Progenitor cell of endocrine pancreas (in vitro differentiated cells): ENCODE measurements around the gene ATXN2L. TPM values are rescaled to one million over a fixed set of nuclear protein-coding genes. Genes with fewer than 3 reads are reported as not detected.

Source experiments
- DNase-seq: peaks from one replicate; pipeline ENCODE4 v3.0.0; 2021; ENCODE audit warnings: low spot score; ENCODE audit not compliant: unreplicated experiment
- H3K27ac Mint-ChIP-seq: 2 replicates; pipeline ENCODE4 v1.8.0; 2021; ENCODE audit warnings: mild to moderate bottlenecking, moderate library complexity, mixed read lengths
- H3K27me3 Mint-ChIP-seq: 2 replicates; pipeline ENCODE4 v1.8.0; 2021; ENCODE audit warnings: mixed read lengths
- H3K36me3 Mint-ChIP-seq: 2 replicates; pipeline ENCODE4 v1.8.0; 2022; ENCODE audit warnings: mixed read lengths; ENCODE audit not compliant: insufficient read depth
- H3K4me1 Mint-ChIP-seq: 2 replicates; pipeline ENCODE4 v1.8.0; 2021; ENCODE audit warnings: low read depth, mixed read lengths
- H3K4me3 Mint-ChIP-seq: 2 replicates; pipeline ENCODE4 v1.8.0; 2021; ENCODE audit warnings: low read depth, mild to moderate bottlenecking, moderate library complexity, mixed read lengths
- H3K9me3 Mint-ChIP-seq: 2 replicates; pipeline ENCODE4 v1.8.0; 2021; ENCODE audit warnings: low read depth, mixed read lengths
- total RNA-seq: library from RNA; stranded (reverse); gene quantifications from 2 replicates; pipeline ENCODE4 v1.2.1, GENCODE V29; 2021
- TF ChIP-seq, protein P1 (sequence below): fragments of 200-600 bp; sonication (generic); IDR thresholded peaks from one replicate; pipeline ENCODE4 v1.5.0; 2021; ENCODE audit warnings: antibody characterized with exemption, mild to moderate bottlenecking; ENCODE audit not compliant: unreplicated experiment

ATXN2L gene
- total RNA-seq, 1 donor from 2014 or later: 248 TPM

DNA sequence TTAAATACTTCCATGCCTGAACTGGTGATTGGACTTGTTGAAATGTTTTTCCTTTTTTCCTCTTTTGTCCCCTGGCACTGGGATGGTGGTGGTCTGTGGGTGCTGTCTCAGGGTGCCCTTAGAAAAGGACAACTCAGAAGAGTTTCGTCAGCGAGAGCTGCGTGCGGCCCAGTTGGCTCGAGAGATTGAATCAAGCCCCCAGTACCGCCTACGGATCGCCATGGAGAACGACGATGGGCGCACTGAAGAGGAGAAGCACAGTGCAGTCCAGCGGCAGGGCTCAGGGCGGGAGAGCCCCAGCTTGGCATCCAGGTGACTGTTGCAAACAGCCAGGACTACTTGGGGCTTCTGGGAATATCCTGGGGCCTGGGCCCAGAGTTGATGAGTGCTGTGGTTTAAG, 6.9 kb downstream of the ATXN2L start:
- H3K27me3 Mint-ChIP-seq: no peaks in the 10 kb centered on the region
- no peak overlapping the region for H3K4me3 Mint-ChIP-seq
- peaks cover 16% of the 10 kb centered on the region for H3K4me1 Mint-ChIP-seq
- TF ChIP-seq, protein P1, sequence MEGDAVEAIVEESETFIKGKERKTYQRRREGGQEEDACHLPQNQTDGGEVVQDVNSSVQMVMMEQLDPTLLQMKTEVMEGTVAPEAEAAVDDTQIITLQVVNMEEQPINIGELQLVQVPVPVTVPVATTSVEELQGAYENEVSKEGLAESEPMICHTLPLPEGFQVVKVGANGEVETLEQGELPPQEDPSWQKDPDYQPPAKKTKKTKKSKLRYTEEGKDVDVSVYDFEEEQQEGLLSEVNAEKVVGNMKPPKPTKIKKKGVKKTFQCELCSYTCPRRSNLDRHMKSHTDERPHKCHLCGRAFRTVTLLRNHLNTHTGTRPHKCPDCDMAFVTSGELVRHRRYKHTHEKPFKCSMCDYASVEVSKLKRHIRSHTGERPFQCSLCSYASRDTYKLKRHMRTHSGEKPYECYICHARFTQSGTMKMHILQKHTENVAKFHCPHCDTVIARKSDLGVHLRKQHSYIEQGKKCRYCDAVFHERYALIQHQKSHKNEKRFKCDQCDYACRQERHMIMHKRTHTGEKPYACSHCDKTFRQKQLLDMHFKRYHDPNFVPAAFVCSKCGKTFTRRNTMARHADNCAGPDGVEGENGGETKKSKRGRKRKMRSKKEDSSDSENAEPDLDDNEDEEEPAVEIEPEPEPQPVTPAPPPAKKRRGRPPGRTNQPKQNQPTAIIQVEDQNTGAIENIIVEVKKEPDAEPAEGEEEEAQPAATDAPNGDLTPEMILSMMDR: no peak
- no peaks in the 10 kb centered on the region for H3K9me3 Mint-ChIP-seq
- DNase-seq: no peak
- no peak overlapping the region for H3K27ac Mint-ChIP-seq
- peaks cover 51% of the 10 kb centered on the region for H3K36me3 Mint-ChIP-seq

DNA sequence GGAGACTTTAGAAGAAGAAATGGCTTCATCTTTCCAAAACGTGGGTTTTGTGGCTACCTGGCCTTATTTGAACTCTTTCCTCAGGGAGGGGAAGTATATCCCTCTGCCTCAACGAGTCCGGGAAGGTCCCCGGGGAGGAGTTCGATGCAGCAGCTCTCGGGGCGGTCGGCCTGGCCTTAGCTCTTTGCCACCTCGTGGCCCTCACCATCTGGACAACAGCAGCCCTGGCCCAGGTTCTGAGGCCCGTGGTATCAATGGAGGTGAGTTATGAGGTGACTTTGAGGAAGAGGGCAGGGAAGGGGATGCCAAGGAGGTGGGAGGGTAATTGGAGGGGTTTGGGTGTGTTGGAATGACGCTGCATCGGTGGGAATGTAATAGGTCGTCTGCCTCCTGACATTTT, 7.7 kb downstream of the ATXN2L start:
- no peak for DNase-seq
- H3K9me3 Mint-ChIP-seq: no peaks in the 10 kb centered on the region
- H3K36me3 Mint-ChIP-seq: peaks cover 53% of the 10 kb centered on the region
- H3K27me3 Mint-ChIP-seq: no peaks in the 10 kb centered on the region
- peaks cover 9% of the 10 kb centered on the region for H3K4me1 Mint-ChIP-seq
- H3K27ac Mint-ChIP-seq: no peak overlapping the region
- no peak overlapping the region for H3K4me3 Mint-ChIP-seq
- TF ChIP-seq, protein P1: no peak

DNA sequence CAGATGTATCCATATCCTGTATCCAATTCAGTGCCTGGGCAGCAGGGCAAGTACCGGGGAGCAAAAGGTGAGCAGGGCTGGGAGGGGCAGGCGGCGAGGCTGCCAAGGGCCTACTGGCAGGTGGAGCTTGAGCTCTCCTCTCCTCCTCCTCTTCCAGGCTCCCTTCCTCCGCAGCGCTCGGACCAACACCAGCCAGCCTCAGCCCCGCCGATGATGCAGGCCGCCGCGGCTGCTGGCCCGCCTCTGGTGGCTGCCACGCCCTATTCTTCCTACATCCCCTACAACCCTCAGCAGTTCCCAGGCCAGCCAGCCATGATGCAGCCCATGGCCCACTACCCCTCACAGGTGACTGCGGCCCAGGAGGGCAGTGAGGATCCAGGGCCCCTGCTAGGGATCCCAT, 11.6 kb downstream of the ATXN2L start:
- H3K4me1 Mint-ChIP-seq: no peaks in the 10 kb centered on the region
- no peak for DNase-seq
- no peak overlapping the region for H3K4me3 Mint-ChIP-seq
- TF ChIP-seq, protein P1: no peak
- H3K36me3 Mint-ChIP-seq: peaks cover 42% of the 10 kb centered on the region
- no peaks in the 10 kb centered on the region for H3K9me3 Mint-ChIP-seq
- H3K27me3 Mint-ChIP-seq: no peaks in the 10 kb centered on the region
- no peak overlapping the region for H3K27ac Mint-ChIP-seq

DNA sequence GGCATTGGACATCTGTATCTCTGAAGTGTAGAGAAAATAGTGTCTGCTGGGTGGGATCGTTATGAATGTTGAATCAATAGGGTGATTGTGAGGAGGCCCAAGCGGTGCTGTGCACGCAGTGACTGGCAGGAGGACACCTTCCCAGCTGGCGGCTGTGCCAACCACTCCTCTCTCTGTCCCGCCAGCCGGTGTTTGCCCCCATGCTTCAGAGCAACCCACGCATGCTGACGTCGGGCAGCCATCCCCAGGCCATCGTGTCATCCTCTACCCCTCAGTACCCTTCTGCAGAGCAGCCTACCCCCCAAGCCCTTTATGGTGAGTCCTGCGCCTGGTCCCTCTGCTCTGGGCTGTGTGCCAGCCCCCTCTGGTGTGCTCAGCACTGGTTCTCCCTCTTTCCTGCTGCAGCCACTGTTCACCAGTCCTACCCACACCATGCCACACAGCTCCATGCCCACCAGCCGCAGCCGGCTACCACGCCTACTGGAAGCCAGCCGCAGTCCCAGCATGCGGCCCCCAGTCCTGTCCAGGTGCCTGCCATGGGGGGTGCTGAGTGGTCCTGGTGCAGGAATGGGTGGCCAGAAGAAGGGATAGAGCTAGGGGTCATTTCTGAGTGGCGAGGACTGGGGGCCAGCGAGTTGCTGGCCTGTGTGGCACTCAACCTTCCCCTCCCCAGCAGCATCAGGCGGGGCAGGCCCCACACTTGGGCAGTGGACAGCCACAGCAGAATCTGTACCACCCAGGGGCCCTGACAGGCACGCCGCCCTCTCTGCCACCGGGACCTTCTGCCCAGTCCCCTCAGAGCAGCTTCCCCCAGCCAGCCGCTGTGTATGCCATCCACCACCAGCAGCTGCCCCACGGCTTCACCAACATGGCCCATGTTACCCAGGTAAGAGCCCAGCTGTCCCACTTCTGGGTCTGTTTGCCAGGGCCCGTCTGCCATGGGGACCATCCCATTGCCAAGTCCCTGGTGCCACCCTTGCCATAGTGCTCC, 12.4 kb downstream of the ATXN2L start:
- Mint-ChIP-seq H3K4me1 (no peaks in the 10 kb centered on the region), H3K27me3 (no peaks in the 10 kb centered on the region), H3K9me3 (no peaks in the 10 kb centered on the region), H3K4me3 (no peak overlapping the region), H3K27ac (no peak overlapping the region), H3K36me3 (peaks cover 39% of the 10 kb centered on the region)
- TF ChIP-seq, protein P1: no peak
- no peak for DNase-seq

DNA sequence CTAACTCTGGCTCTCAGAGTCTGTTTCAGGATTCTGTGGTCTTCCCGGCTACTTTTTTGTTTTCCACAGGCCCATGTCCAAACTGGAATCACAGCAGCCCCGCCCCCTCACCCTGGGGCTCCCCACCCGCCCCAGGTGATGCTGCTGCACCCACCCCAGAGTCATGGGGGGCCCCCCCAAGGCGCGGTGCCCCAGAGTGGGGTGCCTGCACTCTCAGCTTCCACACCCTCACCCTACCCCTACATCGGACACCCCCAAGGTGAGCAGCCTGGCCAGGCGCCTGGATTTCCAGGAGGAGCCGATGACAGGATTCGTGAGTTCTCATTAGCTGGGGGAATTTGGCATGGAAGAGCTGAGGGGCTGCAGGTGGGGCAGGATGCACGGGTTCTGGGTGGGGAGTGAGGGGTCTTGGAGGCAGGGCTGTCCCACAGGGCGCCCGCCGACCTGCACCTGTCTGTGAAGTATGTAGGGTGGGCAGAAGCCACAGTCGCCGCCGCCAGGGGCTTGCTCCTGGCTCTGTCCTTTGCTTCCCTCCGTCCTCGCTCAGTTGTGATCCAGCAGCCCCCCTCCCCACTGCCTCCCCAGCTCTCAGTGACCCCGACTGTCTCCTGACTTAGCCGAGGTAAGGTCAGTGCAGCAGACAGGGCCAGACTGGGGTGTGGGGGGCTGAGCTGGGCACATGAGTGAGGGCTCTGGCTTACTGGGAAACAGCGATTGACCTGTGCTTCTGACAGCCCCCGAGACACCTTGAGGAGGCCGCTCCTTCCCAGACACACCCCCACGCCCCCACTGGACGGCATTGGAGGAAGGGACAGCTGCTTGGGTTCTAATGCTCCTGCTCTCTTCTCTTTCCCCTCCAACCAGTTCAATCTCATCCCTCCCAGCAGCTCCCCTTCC, 13.3 kb downstream of the ATXN2L start:
- Mint-ChIP-seq H3K9me3 (no peaks in the 10 kb centered on the region), H3K27ac (no peak overlapping the region), H3K36me3 (peaks cover 33% of the 10 kb centered on the region), H3K4me3 (no peak overlapping the region), H3K27me3 (no peaks in the 10 kb centered on the region), H3K4me1 (no peaks in the 10 kb centered on the region)
- DNase-seq: no peak
- TF ChIP-seq, protein P1: no peak
